D721Med (cell line): Measurements from ENCODE around the gene RUNX2.

Source experiments
- DNase-seq: peaks from one replicate; pipeline ENCODE4 v3.0.0; 2011; ENCODE audit warnings: low spot score; ENCODE audit not compliant: insufficient read length
- FAIRE-seq: peaks from 2 replicates; lab custom pipeline; 2011; peaks lifted over from hg19 to GRCh38; lab: Jason Lieb, UNC
- CTCF ChIP-seq: IDR thresholded peaks from 2 replicates; pipeline ENCODE4 v1.5.1; 2012; ENCODE audit warnings: mild to moderate bottlenecking, control low read depth; ENCODE audit not compliant: insufficient read depth; ENCODE audit errors: missing control alignments

Gene RUNX2

GRCh38 chr6:45382391-45382790, 54.3 kb downstream of the RUNX2 start:
- FAIRE-seq (no peak), DNase-seq (no peak)
- no peak for TF ChIP-seq CTCF

GRCh38 chr6:45386501-45386900, 58.4 kb downstream of the RUNX2 start:
- DNase-seq (no peak), FAIRE-seq (no peak)
- TF ChIP-seq CTCF = no peak

GRCh38 chr6:45387236-45387635, 59.1 kb downstream of the RUNX2 start:
- DNase-seq (no peak), FAIRE-seq (no peak)
- TF ChIP-seq CTCF = no peak

GRCh38 chr6:45388328-45388727, 60.2 kb downstream of the RUNX2 start:
- no peak for TF ChIP-seq CTCF
- DNase-seq = no peak
- no peak for FAIRE-seq

GRCh38 chr6:45394586-45395095, 66.5 kb downstream of the RUNX2 start:
- no peak for TF ChIP-seq CTCF
- FAIRE-seq = no peak
- no peak for DNase-seq

- FAIRE-seq (no peak), DNase-seq (no peak)
- no peak for TF ChIP-seq CTCF
Measured at GRCh38 chr6:45398075-45398813, 70.1 kb downstream of the RUNX2 start.

- FAIRE-seq = no peak
- no peak for TF ChIP-seq CTCF
- DNase-seq = no peak
Measured at GRCh38 chr6:45400021-45400420, 71.9 kb downstream of the RUNX2 start.
